VCaP (cell line): ENCODE results near the gene FOXN4.

Experiments
- H3K27ac ChIP-seq: fragments of 450-650 bp; 2 replicates; pipeline ENCODE4 v1.5.1; 2017
- TF ChIP-seq, protein P1 (sequence below): fragments of 450-650 bp; conservative IDR thresholded peaks from 2 replicates; pipeline ENCODE4 v1.5.1; 2017; ENCODE audit warnings: mild to moderate bottlenecking, moderate library complexity

The FOXN4 gene

DNA sequence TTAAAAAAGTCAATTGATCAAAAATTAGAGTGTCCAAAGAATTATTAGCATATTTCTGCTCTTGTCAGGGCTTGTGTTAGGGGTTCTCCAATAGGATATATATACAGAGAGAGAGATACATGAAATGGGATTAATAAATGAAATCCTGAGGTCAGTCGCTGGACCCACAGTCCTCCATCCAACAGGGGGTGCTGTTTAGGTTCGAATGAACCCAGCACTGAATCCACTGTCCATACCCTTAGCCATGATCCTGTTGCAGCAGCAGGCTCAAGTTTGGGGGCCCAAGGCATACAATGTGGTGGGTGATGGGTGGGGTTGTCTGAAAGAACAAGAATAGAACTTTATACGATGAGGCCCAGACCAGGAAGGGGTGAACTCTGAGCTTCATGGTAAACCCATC is 37.8 kb upstream of the FOXN4 start:
- H3K27ac ChIP-seq: no peak overlapping the region
- TF ChIP-seq, protein P1, sequence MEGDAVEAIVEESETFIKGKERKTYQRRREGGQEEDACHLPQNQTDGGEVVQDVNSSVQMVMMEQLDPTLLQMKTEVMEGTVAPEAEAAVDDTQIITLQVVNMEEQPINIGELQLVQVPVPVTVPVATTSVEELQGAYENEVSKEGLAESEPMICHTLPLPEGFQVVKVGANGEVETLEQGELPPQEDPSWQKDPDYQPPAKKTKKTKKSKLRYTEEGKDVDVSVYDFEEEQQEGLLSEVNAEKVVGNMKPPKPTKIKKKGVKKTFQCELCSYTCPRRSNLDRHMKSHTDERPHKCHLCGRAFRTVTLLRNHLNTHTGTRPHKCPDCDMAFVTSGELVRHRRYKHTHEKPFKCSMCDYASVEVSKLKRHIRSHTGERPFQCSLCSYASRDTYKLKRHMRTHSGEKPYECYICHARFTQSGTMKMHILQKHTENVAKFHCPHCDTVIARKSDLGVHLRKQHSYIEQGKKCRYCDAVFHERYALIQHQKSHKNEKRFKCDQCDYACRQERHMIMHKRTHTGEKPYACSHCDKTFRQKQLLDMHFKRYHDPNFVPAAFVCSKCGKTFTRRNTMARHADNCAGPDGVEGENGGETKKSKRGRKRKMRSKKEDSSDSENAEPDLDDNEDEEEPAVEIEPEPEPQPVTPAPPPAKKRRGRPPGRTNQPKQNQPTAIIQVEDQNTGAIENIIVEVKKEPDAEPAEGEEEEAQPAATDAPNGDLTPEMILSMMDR: no peak

DNA sequence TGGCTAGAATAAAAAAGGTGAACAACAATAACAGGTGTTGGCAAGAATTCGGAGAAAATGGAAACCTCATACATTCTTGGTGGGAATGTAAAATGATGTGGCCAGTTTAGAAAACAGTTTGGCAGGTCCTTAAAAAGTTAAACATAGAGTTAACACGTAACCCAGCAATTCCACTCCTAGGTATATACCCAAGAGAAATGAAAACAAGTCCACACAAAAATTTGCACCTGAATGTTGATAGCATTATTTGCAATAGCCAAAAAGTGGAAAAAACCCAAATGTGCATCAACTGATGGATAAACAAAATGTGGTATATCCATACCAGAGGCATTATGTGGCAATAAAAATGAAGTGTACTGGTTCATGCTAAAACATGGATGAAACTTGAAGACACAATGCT is 36.3 kb upstream of the FOXN4 start:
- TF ChIP-seq, protein P1: no peak
- H3K27ac ChIP-seq: no peak overlapping the region

- H3K27ac ChIP-seq: no peak overlapping the region
- TF ChIP-seq, protein P1: no peak
Observed at GRCh38 chr12:109343677-109344076, 34.6 kb upstream of the FOXN4 start.

DNA sequence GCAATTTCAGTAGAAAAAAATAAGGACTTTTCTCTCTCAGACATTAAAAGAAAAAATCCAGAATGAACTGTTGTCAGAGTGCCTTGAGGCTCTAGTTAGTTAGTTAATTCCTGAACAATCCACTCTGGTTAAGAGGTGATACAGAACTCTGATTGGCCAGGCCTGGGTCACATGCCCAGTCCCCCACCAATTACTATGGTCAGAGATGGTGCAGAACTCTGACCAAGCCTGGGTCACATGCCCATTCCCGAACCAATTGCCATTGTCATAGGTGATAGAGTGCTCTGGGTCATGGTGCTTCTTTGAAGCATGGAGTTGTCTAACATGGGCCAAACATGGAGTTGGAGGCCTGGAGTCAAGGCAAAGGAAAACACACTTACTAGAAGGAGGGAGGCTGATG is 27.5 kb upstream of the FOXN4 start:
- TF ChIP-seq, protein P1: no peak
- no peak overlapping the region for H3K27ac ChIP-seq

- no peak overlapping the region for H3K27ac ChIP-seq
- TF ChIP-seq, protein P1: no peak
Observed at GRCh38 chr12:109334887-109335286, 25.8 kb upstream of the FOXN4 start.

DNA sequence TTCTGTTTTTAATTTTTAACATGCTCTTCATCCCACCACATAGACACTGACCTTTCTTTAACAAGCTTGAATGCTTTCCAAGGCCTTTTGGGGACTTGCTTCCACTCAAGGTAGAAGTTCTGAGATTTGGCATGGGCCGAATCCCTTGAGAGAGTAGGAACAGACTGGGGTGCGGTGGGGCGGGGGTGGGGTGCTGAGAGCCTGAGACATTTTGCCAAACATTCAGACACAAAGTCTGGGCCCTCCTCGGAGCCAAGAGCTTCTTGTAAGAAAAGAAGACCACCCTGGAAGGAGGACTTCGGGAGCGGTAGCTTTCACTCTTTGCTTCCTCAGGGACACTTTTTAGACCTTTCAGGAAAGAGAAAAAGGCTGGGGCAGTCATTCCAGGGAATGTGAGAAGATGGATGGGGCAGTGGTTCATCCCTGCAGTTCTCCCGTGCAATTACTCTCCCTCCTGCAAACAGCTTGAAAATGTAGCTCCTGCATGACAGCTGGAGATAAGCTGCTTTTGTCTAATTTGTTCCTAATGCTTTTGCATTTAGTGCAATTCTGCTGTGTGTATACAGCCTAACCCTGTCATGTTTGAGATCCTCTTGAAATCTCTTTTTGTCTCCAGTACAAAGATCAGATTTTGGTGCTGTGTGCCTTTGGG is 22.3 kb upstream of the FOXN4 start:
- no peak overlapping the region for H3K27ac ChIP-seq
- TF ChIP-seq, protein P1: no peak

GRCh38 chr12:109330282-109331230 is 21.5 kb upstream of the FOXN4 start:
- H3K27ac ChIP-seq: no peak overlapping the region
- TF ChIP-seq, protein P1: no peak
